H1 (cell line): ENCODE results near the gene KCNQ1.

Experiments
- BRCA1 ChIP-seq: IDR thresholded peaks from 2 replicates; pipeline ENCODE4 v1.6.1; 2012; ENCODE audit warnings: low read depth, low read length, improper control_type of control experiment
- EP300 ChIP-seq, 2 experiments: IDR thresholded peaks; 1 replicate in 1 of 2; 2 replicates in 1 of 2; pipeline ENCODE4 v1.6.1; 2011 to 2012; ENCODE audit warnings: low read depth in 2 of 2, low read length in 2 of 2, mild to moderate bottlenecking in 2 of 2, borderline replicate concordance in 1 of 2, inconsistent platforms in 1 of 2, moderate library complexity in 1 of 2
- EZH2 ChIP-seq: fragments of 200-600 bp; sonication (generic); IDR thresholded peaks from 2 replicates; pipeline ENCODE4 v1.7.1; 2012; ENCODE audit warnings: low read depth, mild to moderate bottlenecking, moderate library complexity, low read length, inconsistent platforms; ENCODE audit not compliant: severe bottlenecking
- KDM1A ChIP-seq: fragments of 200-600, 300-600 bp; sonication (generic); IDR thresholded peaks from 2 replicates; pipeline ENCODE4 v1.7.1; 2016; ENCODE audit warnings: mild to moderate bottlenecking, low read length, borderline replicate concordance
- POLR2A ChIP-seq, 2 experiments: IDR thresholded peaks; 1 replicate in 1 of 2; 2 replicates in 1 of 2; pipeline ENCODE4 v1.6.1; 2011; ENCODE audit warnings: low read depth in 2 of 2, low read length in 2 of 2, mild to moderate bottlenecking in 2 of 2; ENCODE audit errors: control extremely low read depth in 1 of 2
- POLR2AphosphoS5 ChIP-seq: IDR thresholded peaks from 2 replicates; pipeline ENCODE4 v1.6.1; 2011; ENCODE audit warnings: low read depth, low read length
- ZNF274 ChIP-seq: IDR thresholded peaks from 2 replicates; pipeline ENCODE4 v1.7.0; 2012; ENCODE audit warnings: low read length, borderline replicate concordance; ENCODE audit errors: extremely low read depth

DNA sequence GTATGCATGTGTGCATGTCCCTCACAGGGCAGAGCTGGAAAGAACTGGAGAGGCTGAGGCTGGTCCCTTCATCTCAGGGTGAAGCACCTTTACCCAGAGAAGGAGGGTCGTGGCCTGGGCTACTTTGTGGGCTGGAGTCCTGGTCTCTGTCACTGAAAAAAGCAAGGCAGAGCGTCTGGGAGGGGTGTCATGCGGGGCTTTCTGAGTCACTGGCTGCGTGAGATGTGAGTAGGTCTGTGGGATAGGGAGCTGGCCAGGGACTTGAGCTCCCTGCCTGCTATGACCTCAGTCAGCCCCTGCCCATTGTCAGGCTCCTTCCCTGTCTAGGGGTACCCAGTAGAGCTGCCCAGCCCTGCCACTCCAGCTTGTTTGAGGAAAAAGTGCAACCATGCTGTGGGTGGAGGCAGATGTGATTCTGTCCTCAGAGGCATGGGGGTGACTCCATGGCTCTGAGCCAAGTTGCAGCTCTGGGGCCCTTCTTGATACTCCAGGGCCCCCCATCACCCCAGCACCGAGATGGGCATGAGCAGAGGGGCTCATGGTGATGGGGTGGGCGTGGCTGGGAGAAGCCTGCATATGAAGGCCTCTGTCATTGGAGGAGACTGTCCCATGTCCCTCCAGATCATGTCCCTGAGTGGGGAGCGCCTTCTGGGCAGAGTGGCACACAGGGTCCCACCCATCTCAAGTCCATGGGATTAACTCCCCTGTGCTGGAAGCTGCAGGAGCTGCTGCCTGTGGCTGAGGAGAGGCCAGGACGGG lies 27.8 kb downstream of the KCNQ1 start:
- no peak for TF ChIP-seq ZNF274
- no peak for TF ChIP-seq POLR2A (IDR thresholded peaks at IDR 0.05; ENCODE audit: control extremely low read depth in 1 of 2, low read depth in 2 of 2, low read length in 2 of 2)
- no peak for TF ChIP-seq BRCA1
- TF ChIP-seq POLR2AphosphoS5 = no peak
- TF ChIP-seq EP300 (IDR thresholded peaks at IDR 0.05; ENCODE audit: borderline replicate concordance in 1 of 2, low read depth in 2 of 2, low read length in 2 of 2) = no peak
- no peak for TF ChIP-seq KDM1A
- no peak for TF ChIP-seq EZH2
